Measurements from ENCODE around the gene CDON.

The CDON gene

GRCh38 chr11:125949271-125950177 lies 113.1 kb downstream of the CDON start:
- Mint-ChIP-seq H3K36me3 (ENCODE audit: low read depth) (no peaks in the 10 kb centered on the region), H3K27ac (peak overlapping the region in 2 of 3 experiments; percentile 39 to 60), H3K27me3 (ENCODE audit: low read depth) (peaks cover under 1% of the 10 kb centered on the region), H3K4me3 (no peak overlapping the region), H3K9me3 (no peaks in the 10 kb centered on the region), H3K4me1 (peaks cover 39% of the 10 kb centered on the region)
- TF ChIP-seq CTCF (IDR thresholded peaks at IDR 0.05; ENCODE audit: unreplicated experiment in 3 of 3), result no peak

- H3K36me3 Mint-ChIP-seq (ENCODE audit: low read depth), result no peaks in the 10 kb centered on the region
- H3K4me1 Mint-ChIP-seq, result peaks cover 42% of the 10 kb centered on the region
- peaks cover 4% of the 10 kb centered on the region for H3K27me3 Mint-ChIP-seq (ENCODE audit: low read depth)
- TF ChIP-seq CTCF (IDR thresholded peaks at IDR 0.05; ENCODE audit: unreplicated experiment in 3 of 3), result no peak
- H3K27ac Mint-ChIP-seq, result no peak overlapping the region
- H3K4me3 Mint-ChIP-seq, result no peak overlapping the region
- no peaks in the 10 kb centered on the region for H3K9me3 Mint-ChIP-seq
Measured at GRCh38 chr11:125948278-125949051, 114.2 kb downstream of the CDON start.

- no peak for TF ChIP-seq CTCF (IDR thresholded peaks at IDR 0.05; ENCODE audit: unreplicated experiment in 3 of 3)
- Mint-ChIP-seq H3K27ac (no peak overlapping the region), H3K9me3 (no peaks in the 10 kb centered on the region), H3K27me3 (ENCODE audit: low read depth) (peaks cover 4% of the 10 kb centered on the region), H3K36me3 (ENCODE audit: low read depth) (no peaks in the 10 kb centered on the region), H3K4me3 (no peak overlapping the region), H3K4me1 (peaks cover 36% of the 10 kb centered on the region)
Measured at GRCh38 chr11:125947419-125948277, 115.0 kb downstream of the CDON start.

- TF ChIP-seq CTCF (IDR thresholded peaks at IDR 0.05; ENCODE audit: unreplicated experiment in 3 of 3), result no peak
- Mint-ChIP-seq H3K4me1 (peaks cover 36% of the 10 kb centered on the region), H3K27ac (no peak overlapping the region), H3K4me3 (no peak overlapping the region), H3K9me3 (no peaks in the 10 kb centered on the region), H3K36me3 (ENCODE audit: low read depth) (no peaks in the 10 kb centered on the region), H3K27me3 (ENCODE audit: low read depth) (peaks cover 4% of the 10 kb centered on the region)
Measured at GRCh38 chr11:125946712-125947418, 115.8 kb downstream of the CDON start.

- Mint-ChIP-seq H3K36me3 (ENCODE audit: low read depth) (no peaks in the 10 kb centered on the region), H3K27me3 (ENCODE audit: low read depth) (peaks cover 4% of the 10 kb centered on the region), H3K27ac (peak within 1 kb of the TSS in 2 of 3 experiments; percentile 24 to 41), H3K4me3 (no peak within 1 kb of the TSS), H3K9me3 (no peaks in the 10 kb centered on the region), H3K4me1 (peaks cover 37% of the 10 kb centered on the region)
- no peak for TF ChIP-seq CTCF (IDR thresholded peaks at IDR 0.05; ENCODE audit: unreplicated experiment in 3 of 3)
Measured at GRCh38 chr11:125945797-125946520, 116.7 kb downstream of the CDON start, which contains the start of gene VSIG10L2. TSS of gene VSIG10L2 (plus strand) at chr11:125946044. CDS start at chr11:125946056, 12 bp downstream.

Data from nephron (organoid).